Inflammatory macrophage (primary cell): ENCODE measurements around the gene DNASE1L1.

Source experiments
- DNase-seq, 2 donors: peaks; one replicate each; pipeline ENCODE4 v3.0.0-alpha.2; 2020 to 2022

The DNASE1L1 gene

DNA sequence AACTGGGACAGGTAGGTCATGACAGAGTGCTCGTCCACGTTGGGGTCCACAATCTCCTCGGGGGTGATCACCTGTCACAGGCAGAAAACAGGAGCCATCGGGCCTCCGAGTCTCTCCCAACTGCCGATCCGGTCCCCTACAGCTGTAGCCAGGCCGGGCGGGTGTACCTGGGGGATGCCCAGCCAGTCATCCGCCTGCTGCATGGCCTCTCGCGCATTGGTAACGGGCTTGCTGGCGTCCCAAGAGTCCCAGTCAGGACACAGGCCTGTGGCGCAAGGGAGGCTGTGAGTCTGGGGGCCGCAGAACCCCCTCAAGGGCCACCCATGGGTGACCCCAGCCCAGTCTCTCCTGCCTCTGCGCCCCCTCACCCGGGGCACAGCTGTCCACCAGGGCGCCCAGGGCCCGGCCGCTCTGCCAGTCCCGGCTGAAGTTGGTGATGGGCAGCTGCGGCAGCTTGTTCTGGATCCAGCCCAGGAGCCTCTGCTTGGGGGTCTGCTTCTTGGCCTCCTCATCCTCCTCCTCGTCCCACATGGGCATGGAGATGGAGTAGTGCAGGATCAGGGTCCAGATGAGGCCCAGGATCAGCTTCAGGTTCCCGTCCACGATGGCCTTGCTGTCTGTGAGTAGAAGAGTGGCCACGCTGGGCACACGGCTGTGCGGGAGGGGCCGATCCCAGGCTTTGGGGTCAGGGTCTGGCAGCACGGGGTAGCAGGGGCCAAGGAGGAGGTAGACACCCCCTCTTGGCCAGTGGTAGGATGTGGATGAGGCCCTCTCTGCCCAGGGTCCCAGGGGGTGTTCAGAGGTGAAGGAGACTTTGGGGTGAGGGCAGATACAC lies 41.4 kb downstream of the DNASE1L1 start:
- DNase-seq, result no peak

DNA sequence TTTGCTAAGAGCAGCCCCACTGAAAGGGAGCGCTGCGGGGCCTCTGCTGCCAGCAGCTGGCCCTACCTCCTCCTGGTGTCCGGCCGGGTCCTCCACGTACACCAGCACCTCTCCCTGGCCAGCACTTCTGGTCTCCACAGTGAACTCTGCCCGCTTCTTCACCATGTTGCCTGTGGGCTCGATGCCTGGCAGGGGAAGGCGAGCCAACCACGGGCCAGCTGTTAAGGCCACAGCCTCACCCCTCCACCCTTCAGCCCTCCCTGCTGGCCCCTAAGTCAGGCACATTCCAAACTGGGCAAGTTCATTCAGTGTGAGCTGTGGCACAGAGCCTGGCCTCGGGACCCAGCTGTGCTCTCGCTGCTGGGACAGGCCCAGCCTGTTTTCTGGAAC lies 42.4 kb downstream of the DNASE1L1 start:
- DNase-seq, result no peak

DNA sequence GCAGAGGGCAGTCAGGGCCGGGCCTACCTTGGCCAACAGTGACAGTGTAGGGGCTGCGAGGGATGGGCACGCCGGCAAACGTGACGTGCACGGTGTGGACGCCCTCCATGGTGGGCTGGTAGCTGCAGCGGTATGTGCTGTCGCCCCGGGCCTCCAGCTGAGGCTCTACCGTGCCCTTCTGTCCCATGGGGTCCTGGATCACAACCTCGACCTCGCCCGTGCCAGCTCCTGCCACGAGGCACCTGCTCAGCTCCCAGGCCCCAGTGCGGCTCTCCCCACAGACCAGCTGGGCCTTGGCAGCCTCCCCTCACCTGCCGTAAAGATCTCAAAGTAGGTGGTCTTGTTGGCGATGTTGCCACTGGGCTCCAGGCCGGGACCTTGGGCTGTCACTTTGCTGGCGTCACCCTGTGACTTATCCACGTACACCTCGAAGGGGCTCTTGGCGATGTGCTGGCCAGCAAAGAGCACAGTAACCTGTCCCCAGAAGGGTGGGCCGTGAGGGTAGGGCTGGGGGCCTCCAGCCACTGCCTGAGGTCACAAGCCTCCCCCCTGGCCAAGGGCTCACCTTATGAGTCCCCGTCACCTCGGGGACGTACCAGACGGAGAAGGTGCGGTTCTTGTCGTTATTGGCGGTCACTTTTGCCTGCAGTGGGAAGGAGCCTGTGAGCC lies 42.9 kb downstream of the DNASE1L1 start:
- DNase-seq, result no peak

GRCh38 chrX:154365052-154365600 lies 43.9 kb downstream of the DNASE1L1 start:
- no peak for DNase-seq

DNA sequence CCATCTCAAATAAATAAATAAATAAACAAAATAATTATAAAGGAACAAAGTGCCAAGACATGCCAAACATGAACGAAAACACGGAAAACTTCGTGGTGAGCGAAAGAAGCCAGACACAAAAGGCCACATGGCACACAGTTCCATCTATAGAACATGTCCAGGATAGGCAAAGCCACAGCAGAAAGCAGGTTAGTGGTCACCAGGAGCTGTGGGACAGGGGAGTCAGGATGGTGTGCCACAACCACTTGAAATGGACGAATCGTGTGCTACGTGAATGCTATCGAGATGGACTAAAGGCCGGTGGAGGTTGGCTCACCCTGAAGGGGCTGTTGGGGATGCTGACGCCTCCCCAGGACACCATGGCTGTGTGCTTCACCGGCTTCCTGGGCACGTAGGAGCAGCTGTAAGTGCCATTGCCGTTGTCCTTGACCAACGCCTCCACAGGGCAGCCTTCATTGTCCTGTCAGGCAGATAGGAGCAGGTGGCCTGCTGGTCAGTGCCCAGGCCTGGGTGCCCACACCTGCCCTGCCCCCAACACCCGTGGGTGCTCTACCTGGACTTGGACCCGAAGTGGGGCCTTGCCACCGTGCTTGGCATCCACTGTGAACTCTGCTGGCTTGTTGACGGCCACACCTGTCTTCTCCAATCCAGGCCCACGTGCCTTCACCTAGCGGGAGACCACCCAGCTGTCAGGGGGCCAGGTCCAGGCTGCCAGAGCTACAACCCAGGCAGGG lies 45.2 kb downstream of the DNASE1L1 start:
- DNase-seq, result no peak

DNA sequence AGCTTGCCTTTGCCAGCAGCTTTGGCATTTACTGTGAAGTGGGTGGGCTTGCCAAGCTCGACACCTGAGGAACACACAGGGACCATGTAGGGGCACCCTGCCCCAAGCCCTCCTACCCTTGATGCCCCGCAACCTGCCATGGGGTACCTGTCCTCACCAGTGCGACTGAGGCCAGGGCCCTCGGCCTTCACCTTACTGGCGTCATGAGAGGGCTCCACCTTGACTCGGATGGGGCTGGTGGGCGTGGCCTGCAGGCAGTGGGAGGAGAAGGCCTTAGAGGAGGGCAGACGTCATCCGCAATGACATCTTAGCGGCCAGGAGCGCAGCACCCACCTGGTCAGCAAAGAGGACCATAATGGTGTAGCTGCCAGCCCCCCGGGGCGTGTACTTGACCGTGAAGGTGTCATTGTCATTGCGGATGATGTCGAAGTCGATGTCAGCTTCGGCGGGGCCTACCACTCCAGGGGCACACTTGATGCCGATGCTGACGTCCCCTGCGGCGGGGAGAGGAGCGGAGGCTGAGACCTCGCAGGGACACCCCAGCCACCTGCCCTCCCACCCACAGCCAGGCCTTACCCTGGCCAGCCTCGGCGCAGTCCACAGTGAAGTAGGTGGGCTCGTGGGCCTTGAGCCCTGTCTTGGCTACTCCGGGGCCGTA lies 46.8 kb downstream of the DNASE1L1 start:
- no peak for DNase-seq

GRCh38 chrX:154360155-154360713 lies 48.8 kb downstream of the DNASE1L1 start:
- no peak for DNase-seq

DNA sequence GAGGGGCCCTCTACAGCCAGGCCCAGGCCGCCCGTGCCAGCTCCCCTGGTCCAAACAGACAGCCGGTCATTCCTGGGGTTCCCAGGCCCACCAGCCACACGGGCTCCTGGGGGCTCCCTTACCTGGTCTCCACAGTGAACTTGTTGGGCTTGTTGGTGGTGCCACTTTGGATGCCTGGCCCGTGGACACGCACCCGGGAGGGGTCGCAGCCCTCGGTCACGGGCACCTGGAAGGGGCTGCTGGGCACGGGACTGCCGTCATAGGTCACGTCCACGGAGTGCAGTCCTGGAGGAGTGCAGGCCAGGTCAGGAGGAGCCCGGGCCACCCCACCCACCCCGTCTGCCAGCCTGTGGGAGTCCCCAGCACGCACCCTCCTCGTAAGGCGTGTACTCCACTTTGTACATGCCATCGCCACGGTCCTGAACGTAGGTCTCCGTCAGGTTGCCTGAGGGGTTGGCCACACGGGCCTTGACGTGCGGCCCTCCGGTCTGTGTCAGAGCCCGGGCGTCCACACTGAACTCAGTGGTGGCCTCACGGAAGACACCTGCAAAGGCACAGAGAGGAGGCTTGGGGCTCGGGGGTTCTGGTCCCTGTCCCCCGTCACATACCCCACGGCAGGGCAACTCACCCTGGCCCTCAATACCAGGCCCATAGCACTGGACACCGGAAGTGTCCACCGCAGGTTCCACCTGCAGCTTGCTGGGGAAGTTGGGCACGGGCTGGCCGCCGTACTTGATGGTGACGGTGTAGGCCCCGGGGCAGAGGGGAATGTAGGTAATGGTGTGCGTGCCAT lies 49.5 kb downstream of the DNASE1L1 start:
- DNase-seq, result no peak

DNA sequence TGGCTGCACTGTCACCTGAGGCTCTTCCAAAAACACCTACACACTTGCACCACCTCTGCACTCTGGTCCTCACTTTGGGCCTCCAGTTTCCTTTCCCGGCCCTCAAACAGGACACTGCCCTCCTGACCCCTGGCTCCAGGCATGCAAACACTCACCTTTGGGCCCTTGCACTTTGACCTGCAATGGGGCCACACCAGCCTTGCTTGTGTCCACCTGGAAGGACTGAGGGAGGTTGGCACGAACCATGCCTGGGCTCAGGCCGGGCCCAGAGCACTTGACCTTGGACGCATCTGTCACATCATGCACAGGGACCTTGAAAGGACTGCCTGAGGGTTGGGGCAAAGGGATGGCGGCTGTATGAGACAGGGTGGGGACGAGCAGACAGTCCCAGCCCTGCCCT lies 50.2 kb downstream of the DNASE1L1 start:
- no peak for DNase-seq

DNA sequence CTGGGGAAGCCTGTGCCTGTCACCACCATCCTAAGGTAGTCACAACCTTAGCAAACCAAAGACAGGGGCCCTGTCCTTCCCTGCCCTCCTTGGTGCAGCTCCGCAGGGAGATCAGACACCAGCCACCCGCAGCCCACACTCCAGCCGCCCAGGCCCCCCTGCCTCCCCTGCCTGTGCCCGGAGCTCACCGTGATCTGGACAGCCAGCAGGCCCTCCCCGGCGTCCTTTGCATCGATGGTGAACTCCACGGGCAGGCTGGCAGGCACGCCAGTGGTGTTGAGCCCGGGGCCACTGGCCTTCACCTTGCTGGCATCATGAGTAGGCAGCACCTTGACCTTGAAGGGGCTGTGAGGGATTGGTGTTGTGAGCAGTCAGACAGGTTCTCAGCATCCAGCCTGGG lies 51.0 kb downstream of the DNASE1L1 start:
- DNase-seq, result no peak

- no peak for DNase-seq
Observed at GRCh38 chrX:154357205-154357604, 51.8 kb downstream of the DNASE1L1 start.

DNA sequence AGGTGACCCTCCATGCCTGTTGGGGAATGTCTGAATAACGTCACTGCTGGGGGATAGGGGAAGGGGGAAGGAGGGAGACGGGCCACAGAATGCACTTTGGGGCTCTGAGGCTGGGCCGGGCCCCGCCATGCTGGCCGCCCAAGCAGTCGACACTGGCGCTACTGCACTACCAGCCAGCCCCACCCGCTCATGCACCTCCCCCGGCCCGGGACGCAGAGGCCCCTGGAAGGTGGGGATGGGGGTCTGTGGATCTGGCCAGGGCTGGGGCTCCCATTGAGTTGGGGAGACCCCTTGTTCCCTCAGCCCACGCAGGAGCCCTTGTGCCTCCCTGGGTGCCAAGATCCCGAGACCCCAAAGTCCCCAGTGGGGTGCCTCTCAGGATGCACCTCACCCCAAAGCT lies 52.5 kb downstream of the DNASE1L1 start:
- no peak for DNase-seq

DNA sequence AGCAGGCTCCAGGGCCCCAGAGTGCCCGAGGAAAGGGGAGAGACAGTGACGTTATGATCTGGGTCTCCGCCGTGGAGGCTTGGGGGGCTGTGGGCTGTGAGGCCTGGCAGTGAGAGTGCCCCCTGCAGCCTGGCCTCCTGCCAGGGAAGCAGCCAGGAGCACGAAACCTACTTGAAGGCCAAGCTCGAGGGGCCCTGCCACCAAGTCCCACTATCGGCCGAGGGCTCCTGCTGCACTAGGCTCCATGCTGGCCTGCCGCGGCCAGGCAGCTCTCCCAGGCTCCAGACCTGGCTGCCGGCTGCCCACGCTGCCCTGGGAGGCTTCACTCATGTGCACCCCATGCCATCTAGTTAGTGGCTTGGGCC lies 53.3 kb downstream of the DNASE1L1 start:
- no peak for DNase-seq

DNA sequence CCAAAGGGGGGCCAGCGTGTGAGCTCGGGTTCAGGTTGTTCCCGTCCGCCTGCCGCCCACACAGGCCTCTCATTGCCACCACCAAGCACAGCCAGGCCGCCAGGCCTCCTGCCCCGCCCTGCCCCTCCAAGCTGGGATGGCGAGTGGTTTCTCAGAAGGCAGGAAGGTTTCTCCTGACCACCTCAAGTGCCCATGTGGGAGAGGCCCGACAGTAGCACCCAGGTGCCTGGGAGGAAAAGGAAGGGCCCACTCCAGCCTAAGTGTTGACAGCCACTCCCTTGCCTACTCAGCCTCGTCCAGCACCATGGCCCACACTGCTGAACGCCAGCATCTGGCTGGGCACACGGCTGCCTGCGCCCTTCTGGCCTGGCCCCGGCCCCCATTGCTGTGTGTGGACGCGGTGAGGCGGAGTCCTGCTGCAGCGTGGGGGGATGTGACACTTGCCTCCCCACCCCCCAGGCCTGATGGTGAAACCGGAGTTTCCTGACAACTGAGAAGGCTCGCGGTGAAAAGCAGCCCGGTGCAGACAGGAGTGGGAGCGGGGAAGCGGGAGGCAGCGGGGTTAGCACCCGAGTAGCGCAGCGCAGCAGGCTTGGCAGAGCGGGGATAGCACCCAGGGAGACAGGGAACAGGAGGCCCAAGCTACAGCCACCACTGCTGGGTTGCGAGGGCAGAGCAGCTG lies 53.8 kb downstream of the DNASE1L1 start:
- DNase-seq, result no peak

GRCh38 chrX:154354516-154354915 lies 54.5 kb downstream of the DNASE1L1 start:
- no peak for DNase-seq

DNA sequence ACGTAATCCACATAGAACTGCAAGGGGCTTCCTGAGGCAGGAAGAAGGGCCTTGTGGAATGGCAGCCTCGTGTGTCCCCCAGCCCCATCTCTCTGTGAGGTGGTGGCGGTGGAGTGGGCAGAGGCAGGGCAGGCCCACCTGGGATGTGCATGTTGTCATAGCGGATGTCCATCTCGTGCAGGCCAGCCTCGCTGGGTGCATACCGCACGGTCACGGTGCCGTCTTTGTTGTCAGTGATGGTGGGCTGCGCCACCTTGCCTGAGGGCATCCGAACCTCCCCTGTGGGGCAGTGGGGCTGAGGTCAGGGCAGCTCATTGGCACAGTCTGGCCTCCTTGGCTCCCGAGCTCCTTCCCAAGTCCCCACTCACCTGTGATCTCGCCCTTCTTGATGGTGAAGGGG lies 55.0 kb downstream of the DNASE1L1 start:
- DNase-seq, result no peak

GRCh38 chrX:154353172-154353843 lies 55.7 kb downstream of the DNASE1L1 start:
- DNase-seq, result no peak

- DNase-seq, result no peak
Observed at GRCh38 chrX:154352466-154352865, 56.6 kb downstream of the DNASE1L1 start.

- no peak for DNase-seq
Observed at GRCh38 chrX:154352012-154352401, 57.0 kb downstream of the DNASE1L1 start.
